KOPT-K1 (cell line): Measurements from ENCODE around the gene LMNA.
"Not testable (repeated sequence)": the region's sequence is repeated elsewhere in the genome, so short reads cannot be mapped to it uniquely, and the experiment has no call there.

Source experiments
- H3K27ac ChIP-seq: fragments of 200-600 bp; sonication (generic); 2 replicates; pipeline ENCODE4 v1.5.1; 2016; ENCODE audit warnings: antibody characterized with exemption, mild to moderate bottlenecking, low read depth, low read length; ENCODE audit not compliant: poor library complexity, severe bottlenecking
- H3K36me3 ChIP-seq: fragments of 200-600 bp; sonication (generic); 2 replicates; pipeline ENCODE4 v1.5.1; 2017; ENCODE audit warnings: antibody characterized with exemption, mild to moderate bottlenecking, low read length, moderate library complexity; ENCODE audit not compliant: insufficient read depth
- H3K9me3 ChIP-seq: fragments of 200-600 bp; sonication (generic); 2 replicates; pipeline ENCODE4 v1.5.1; 2017; ENCODE audit warnings: antibody characterized with exemption, low read length, mild to moderate bottlenecking; ENCODE audit not compliant: insufficient read depth, poor library complexity, severe bottlenecking

The LMNA gene

GRCh38 chr1:156164125-156164831 lies 49.8 kb downstream of the LMNA start:
- Histone ChIP-seq H3K36me3 (no peaks in the 10 kb centered on the region; the same call in 1 of the 2 replicates), H3K27ac (no peak overlapping the region), H3K9me3 (peaks cover 7% of the 10 kb centered on the region)

GRCh38 chr1:156165083-156165482 lies 50.6 kb downstream of the LMNA start:
- Histone ChIP-seq H3K27ac (no peak overlapping the region), H3K36me3 (no peaks in the 10 kb centered on the region; the same call in 1 of the 2 replicates), H3K9me3 (peaks cover 7% of the 10 kb centered on the region)

DNA sequence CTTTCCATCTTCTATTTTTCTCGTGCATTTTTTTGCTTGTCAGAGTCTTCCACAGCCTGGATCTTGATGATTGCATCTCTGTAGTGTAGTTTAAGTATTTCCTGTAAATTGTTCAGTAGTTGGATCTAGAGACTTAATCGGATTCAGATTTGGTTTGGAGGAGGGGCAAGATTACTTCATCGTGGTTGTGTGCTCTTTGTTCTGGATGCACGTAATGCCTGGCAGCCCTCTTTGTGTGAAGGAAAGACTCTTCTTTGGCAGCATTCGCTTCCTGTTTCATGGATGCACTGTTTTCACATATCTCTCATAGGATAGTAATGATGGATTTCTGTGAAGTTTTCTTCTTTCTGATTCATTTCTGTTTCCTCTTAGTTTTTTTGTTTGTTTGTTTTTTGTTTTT lies 53.0 kb downstream of the LMNA start:
- Histone ChIP-seq H3K36me3 (no peaks in the 10 kb centered on the region; the same call in 1 of the 2 replicates), H3K9me3 (peaks cover 7% of the 10 kb centered on the region), H3K27ac (no peak overlapping the region)

DNA sequence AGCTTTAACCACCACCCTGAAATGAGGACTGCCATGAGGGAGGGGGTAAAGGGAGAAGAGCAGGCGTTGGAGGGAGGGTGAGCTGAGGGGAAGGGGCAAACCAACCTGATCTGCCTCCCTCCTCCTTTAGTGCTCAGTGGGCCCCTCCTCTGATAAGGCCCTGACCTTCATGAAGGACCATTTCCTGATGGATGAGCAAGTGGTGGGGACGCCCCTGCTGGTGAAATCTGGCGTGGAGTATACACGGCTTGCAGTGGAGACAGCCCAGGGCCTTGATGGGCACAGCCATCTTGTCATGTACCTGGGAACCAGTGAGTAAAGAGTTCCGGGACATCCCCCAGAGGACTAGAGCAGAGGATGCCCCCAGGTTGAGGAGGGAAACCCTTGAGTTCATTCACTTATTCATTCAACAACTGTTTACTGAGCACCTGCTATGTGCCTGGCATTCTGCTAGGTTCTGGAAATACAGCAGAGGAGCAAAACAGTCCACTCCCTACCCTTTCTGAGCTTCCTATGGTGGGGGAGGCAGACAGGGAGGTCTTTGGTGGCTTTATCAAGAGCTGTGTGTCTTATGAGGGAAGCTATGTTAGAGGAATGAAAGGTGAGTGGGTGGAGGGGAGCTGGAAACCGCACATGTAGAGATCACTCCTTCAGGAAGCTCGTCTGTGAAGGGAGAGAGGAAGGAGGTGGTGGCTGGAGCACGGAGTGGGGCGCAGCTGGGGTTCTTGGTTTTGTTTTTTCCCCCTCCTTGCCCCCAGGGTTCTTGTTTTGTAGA lies 58.4 kb downstream of the LMNA start:
- H3K9me3 ChIP-seq = no peaks in the 10 kb centered on the region
- H3K27ac ChIP-seq = peak overlapping the region; percentile 56
- peaks cover 8% of the 10 kb centered on the region; the same call in 1 of the 2 replicates for H3K36me3 ChIP-seq

DNA sequence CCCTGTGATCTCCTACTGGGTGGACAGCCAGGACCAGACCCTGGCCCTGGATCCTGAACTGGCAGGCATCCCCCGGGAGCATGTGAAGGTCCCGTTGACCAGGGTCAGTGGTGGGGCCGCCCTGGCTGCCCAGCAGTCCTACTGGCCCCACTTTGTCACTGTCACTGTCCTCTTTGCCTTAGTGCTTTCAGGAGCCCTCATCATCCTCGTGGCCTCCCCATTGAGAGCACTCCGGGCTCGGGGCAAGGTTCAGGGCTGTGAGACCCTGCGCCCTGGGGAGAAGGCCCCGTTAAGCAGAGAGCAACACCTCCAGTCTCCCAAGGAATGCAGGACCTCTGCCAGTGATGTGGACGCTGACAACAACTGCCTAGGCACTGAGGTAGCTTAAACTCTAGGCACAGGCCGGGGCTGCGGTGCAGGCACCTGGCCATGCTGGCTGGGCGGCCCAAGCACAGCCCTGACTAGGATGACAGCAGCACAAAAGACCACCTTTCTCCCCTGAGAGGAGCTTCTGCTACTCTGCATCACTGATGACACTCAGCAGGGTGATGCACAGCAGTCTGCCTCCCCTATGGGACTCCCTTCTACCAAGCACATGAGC lies 62.2 kb downstream of the LMNA start:
- peak overlapping the region; percentile 80 for H3K27ac ChIP-seq
- peaks cover 8% of the 10 kb centered on the region; the same call in 1 of the 2 replicates for H3K36me3 ChIP-seq
- no peaks in the 10 kb centered on the region for H3K9me3 ChIP-seq

DNA sequence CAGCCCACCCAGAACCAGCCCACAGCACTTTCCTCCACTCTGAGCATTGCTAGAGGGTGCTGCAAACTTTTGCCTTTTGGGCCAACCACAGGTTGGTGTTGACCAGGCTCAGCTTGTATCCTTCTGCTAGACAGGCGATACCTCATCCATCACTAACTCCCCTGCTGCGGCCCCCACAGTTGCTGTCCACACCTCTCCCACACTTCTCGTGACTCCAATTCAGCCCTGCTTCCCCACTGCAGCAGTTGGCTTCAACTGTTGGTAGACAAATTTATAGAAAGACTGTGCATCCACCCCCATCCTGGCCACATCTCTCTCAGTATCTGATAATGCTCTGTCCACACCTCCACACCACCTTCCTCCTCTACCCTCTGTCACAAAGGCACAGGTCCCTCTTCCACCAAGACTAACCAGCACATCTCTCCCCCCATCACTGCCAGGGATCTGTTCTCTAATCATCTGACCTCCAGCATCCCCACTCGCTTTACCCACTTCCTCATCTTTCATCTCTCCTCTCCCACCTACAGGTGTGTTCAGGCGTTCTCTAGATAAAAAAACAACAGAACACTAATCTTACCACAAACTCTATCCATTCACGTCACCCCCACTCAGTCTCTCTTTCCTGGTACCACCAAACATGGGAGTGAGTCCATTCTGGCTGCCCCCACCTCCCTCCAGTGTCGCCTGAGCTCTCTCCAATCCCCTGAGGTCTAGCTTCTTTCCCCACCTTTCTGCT lies 63.6 kb downstream of the LMNA start:
- Histone ChIP-seq H3K9me3 (no peaks in the 10 kb centered on the region), H3K36me3 (peaks cover 8% of the 10 kb centered on the region; the same call in 1 of the 2 replicates), H3K27ac (peak overlapping the region; percentile 80)

- Histone ChIP-seq H3K9me3 (no peaks in the 10 kb centered on the region), H3K27ac (no peak overlapping the region), H3K36me3 (peaks cover 8% of the 10 kb centered on the region; the same call in 1 of the 2 replicates)
Measured at GRCh38 chr1:156180471-156180870, 66.0 kb downstream of the LMNA start.

DNA sequence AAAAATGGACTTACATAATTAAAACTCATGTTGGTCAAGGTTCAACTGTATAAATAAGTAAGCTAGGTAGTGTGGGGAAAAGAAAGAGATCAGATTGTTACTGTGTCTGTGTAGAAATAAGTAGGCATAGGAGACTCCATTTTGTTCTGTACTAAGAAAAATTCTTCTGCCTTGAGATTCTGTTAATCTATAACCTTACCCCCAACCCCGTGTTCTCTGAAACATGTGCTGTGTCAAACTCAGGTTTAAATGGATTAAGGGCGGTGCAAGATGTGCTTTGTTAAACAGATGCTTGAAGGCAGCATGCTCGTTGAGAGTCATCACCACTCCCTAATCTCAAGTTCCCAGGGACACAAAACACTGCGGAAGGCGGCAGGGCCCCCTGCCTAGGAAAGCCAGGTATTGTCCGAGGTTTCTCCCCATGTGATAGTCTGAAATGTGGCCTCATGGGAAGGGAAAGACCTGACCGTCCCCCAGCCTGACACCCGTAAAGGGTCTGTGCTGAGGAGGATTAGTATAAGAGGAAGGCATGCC lies 66.9 kb downstream of the LMNA start:
- not testable (repeated sequence) for H3K27ac ChIP-seq, H3K36me3 ChIP-seq, H3K9me3 ChIP-seq

GRCh38 chr1:156182010-156182779 lies 67.7 kb downstream of the LMNA start:
- peaks cover 10% of the 10 kb centered on the region for H3K9me3 ChIP-seq
- H3K27ac ChIP-seq, H3K36me3 ChIP-seq: not testable (repeated sequence)

DNA sequence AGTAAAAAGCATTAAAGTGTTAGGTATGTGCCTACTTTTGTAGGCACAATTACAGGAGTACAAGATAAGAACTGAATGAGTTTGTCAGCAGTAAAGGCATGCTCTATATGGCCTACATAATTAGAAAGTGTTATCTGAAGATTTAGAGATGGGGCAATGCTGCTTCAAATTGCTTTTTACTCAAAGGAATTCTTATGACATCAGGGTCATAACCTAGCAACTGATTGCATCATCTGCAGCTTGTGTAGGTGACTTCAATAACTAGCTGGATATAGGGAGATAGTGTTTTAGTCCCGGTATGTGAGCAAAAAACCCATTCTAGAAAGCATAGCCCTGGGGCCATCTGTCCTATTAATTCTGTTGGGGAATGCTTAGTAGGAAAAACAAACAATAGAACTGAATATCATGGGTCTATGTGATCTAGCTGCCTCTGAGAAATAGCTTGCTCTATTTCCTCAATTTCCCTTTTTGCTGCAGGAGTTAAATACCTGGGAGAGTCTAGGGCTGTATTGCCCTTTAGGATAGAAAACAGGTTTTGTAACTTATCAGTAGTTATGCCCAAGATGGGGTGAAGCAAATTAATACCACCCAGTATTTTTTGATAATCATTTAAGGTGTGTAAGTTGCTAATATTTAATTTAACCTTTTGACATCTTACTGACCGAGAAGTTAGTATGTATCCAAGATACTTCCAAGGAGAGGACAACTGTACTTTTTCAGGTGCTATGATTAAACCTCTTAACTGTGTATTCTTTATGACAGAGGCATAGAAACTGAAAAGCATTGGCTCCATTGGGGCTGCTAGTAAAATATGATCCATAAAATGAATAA lies 72.1 kb downstream of the LMNA start:
- H3K36me3 ChIP-seq, H3K27ac ChIP-seq: not testable (repeated sequence)
- H3K9me3 ChIP-seq = peaks cover 20% of the 10 kb centered on the region
